GM18907 (cell line): ENCODE data around the gene LRWD1.
"Not testable (repeated sequence)": the region's sequence is repeated elsewhere in the genome, so short reads cannot be mapped to it uniquely, and the experiment has no call there.

Experiments
- ATAC-seq: cut with Tn5 transposase; IDR thresholded peaks from one replicate; pipeline ENCODE4 v1.9.1; 2021; ENCODE audit warnings: mild to moderate bottlenecking, moderate library complexity; ENCODE audit not compliant: unreplicated experiment

LRWD1 gene

GRCh38 chr7:102494026-102494425 is 29.2 kb downstream of the LRWD1 start:
- peak; percentile 10 for ATAC-seq

- ATAC-seq: peak; percentile 60
Observed at GRCh38 chr7:102494473-102495149, 29.8 kb downstream of the LRWD1 start.

GRCh38 chr7:102496861-102497260 is 32.1 kb downstream of the LRWD1 start:
- ATAC-seq: not testable (repeated sequence)

GRCh38 chr7:102497308-102497707 is 32.5 kb downstream of the LRWD1 start:
- not testable (repeated sequence) for ATAC-seq

GRCh38 chr7:102498321-102498720 is 33.5 kb downstream of the LRWD1 start:
- ATAC-seq: not testable (repeated sequence)

GRCh38 chr7:102503141-102503540 is 38.4 kb downstream of the LRWD1 start:
- ATAC-seq: not testable (repeated sequence)

GRCh38 chr7:102505298-102506185 is 40.8 kb downstream of the LRWD1 start:
- ATAC-seq: not testable (repeated sequence)

GRCh38 chr7:102507410-102508088 is 42.8 kb downstream of the LRWD1 start:
- ATAC-seq: not testable (repeated sequence)

- ATAC-seq: not testable (repeated sequence)
Observed at GRCh38 chr7:102510575-102510974, 45.8 kb downstream of the LRWD1 start.

GRCh38 chr7:102511860-102512522 is 47.2 kb downstream of the LRWD1 start:
- peak; percentile 34 for ATAC-seq

- not testable (repeated sequence) for ATAC-seq
Observed at GRCh38 chr7:102512642-102513221, 47.9 kb downstream of the LRWD1 start.

GRCh38 chr7:102514881-102515721 is 50.3 kb downstream of the LRWD1 start:
- ATAC-seq: peak; percentile 72

- ATAC-seq: peak; percentile 2
Observed at GRCh38 chr7:102515889-102516288, 51.1 kb downstream of the LRWD1 start.

- not testable (repeated sequence) for ATAC-seq
Observed at GRCh38 chr7:102516951-102517350, 52.2 kb downstream of the LRWD1 start.

GRCh38 chr7:102517550-102518147 is 52.9 kb downstream of the LRWD1 start, which contains the start of gene RASA4B:
TSS of gene RASA4B (minus strand) at chr7:102517777. CDS start at chr7:102517710, 67 bp downstream.
- ATAC-seq: peak; percentile 57

GRCh38 chr7:102520797-102521196 is 56.0 kb downstream of the LRWD1 start:
- not testable (repeated sequence) for ATAC-seq
